ENCODE measurements around the gene UBQLN3. TPM values are rescaled to one million over a fixed set of nuclear protein-coding genes. Genes with fewer than 3 reads are reported as not detected.

The UBQLN3 gene
- total and polyA plus RNA-seq, 10 donors: 0.29 to 3.7 (median 0.52) TPM; not detected in 3

- no peaks in the 10 kb centered on the region for H3K9me3 ChIP-seq
- intact Hi-C loops (cut with DNase I; ENCODE audit: low total_unique reads): no loop called here
- H3K27me3 ChIP-seq (replicated peaks in 1 of 7): no peaks in the 10 kb centered on the region
- H3K27ac ChIP-seq: no peak overlapping the region
- no peak for DNase-seq
- no peaks in the 10 kb centered on the region for H3K4me1 ChIP-seq
- TF ChIP-seq POLR2AphosphoS5 (IDR thresholded peaks at IDR 0.05): no peak
- TF ChIP-seq POLR2A (IDR thresholded peaks at IDR 0.05): no peak
- no peaks in the 10 kb centered on the region for H3K36me3 ChIP-seq
- 61 to 84% (median 68%) methylated on average over 5 of the region's 5 CpGs for WGBS, 5 donors
- H3K4me3 ChIP-seq: no peak overlapping the region
Measured at GRCh38 chr11:5550440-5551095, 40.8 kb upstream of the UBQLN3 start.

- H3K27me3 ChIP-seq (replicated peaks in 1 of 7): no peaks in the 10 kb centered on the region
- DNase-seq: no peak
- no peak within 1 kb of the TSS for H3K27ac ChIP-seq
- no peak within 1 kb of the TSS for H3K4me3 ChIP-seq
- WGBS, 5 donors: 45 to 81% (median 57%) methylated on average over 1 of the region's 1 CpG
- H3K9me3 ChIP-seq: no peaks in the 10 kb centered on the region
- no peaks in the 10 kb centered on the region for H3K4me1 ChIP-seq
- H3K36me3 ChIP-seq: no peaks in the 10 kb centered on the region
- TF ChIP-seq POLR2A (IDR thresholded peaks at IDR 0.05) (no peak), POLR2AphosphoS5 (IDR thresholded peaks at IDR 0.05) (no peak), CTCF (IDR thresholded peaks at IDR 0.05 in 8 of 11, conservative IDR thresholded peaks at IDR 0.05 in 3 of 11) (no peak)
- intact Hi-C loops (cut with DNase I; ENCODE audit: low total_unique reads): no loop called here
Measured at GRCh38 chr11:5548440-5548839, 38.7 kb upstream of the UBQLN3 start, which contains the start of gene OR52H1. TSS of gene OR52H1 (minus strand) at chr11:5548540. CDS start at chr11:5545505, 3,035 bp downstream.

- no peak overlapping the region for H3K27ac ChIP-seq
- H3K4me1 ChIP-seq: no peaks in the 10 kb centered on the region
- intact Hi-C loops (cut with DNase I; ENCODE audit: low total_unique reads): no loop called here
- TF ChIP-seq POLR2AphosphoS5 (IDR thresholded peaks at IDR 0.05): no peak
- no peak for TF ChIP-seq CTCF (IDR thresholded peaks at IDR 0.05 in 8 of 11, conservative IDR thresholded peaks at IDR 0.05 in 3 of 11)
- TF ChIP-seq POLR2A (IDR thresholded peaks at IDR 0.05): no peak
- no peaks in the 10 kb centered on the region for H3K36me3 ChIP-seq
- H3K27me3 ChIP-seq (replicated peaks in 1 of 7): no peaks in the 10 kb centered on the region
- H3K4me3 ChIP-seq: no peak overlapping the region
- WGBS, 5 donors: 81 to 93% (median 86%) methylated on average over 1 of the region's 1 CpG
- DNase-seq: no peak
- H3K9me3 ChIP-seq: no peaks in the 10 kb centered on the region
Measured at GRCh38 chr11:5547982-5548381, 38.2 kb upstream of the UBQLN3 start.

GRCh38 chr11:5546457-5546856 is 36.7 kb upstream of the UBQLN3 start:
- Histone ChIP-seq H3K4me1 (no peaks in the 10 kb centered on the region), H3K27me3 (replicated peaks in 1 of 7) (no peaks in the 10 kb centered on the region), H3K4me3 (no peak overlapping the region), H3K27ac (no peak overlapping the region), H3K36me3 (no peaks in the 10 kb centered on the region), H3K9me3 (no peaks in the 10 kb centered on the region)
- DNase-seq: no peak
- no peak for TF ChIP-seq CTCF (IDR thresholded peaks at IDR 0.05 in 8 of 11, conservative IDR thresholded peaks at IDR 0.05 in 3 of 11)
- TF ChIP-seq POLR2A (IDR thresholded peaks at IDR 0.05): no peak
- no peak for TF ChIP-seq POLR2AphosphoS5 (IDR thresholded peaks at IDR 0.05)
- intact Hi-C loops (cut with DNase I; ENCODE audit: low total_unique reads): no loop called here
- WGBS, 5 donors: 83 to 94% (median 91%) methylated on average over 3 of the region's 3 CpGs
